ENCODE measurements around the gene HIVEP3.

The HIVEP3 gene

GRCh38 chr1:41790351-41790750 lies 128.4 kb downstream of the HIVEP3 start:
- no peaks in the 10 kb centered on the region for H3K36me3 ChIP-seq (ENCODE audit: insufficient read depth, low read length)
- no peaks in the 10 kb centered on the region for H3K4me1 ChIP-seq (ENCODE audit: insufficient read depth, low read length)
- no peak overlapping the region for H3K9ac ChIP-seq (ENCODE audit: low read depth, low read length)
- no peaks in the 10 kb centered on the region for H3K9me3 ChIP-seq (ENCODE audit: control insufficient read depth, insufficient read depth, low read length)

DNA sequence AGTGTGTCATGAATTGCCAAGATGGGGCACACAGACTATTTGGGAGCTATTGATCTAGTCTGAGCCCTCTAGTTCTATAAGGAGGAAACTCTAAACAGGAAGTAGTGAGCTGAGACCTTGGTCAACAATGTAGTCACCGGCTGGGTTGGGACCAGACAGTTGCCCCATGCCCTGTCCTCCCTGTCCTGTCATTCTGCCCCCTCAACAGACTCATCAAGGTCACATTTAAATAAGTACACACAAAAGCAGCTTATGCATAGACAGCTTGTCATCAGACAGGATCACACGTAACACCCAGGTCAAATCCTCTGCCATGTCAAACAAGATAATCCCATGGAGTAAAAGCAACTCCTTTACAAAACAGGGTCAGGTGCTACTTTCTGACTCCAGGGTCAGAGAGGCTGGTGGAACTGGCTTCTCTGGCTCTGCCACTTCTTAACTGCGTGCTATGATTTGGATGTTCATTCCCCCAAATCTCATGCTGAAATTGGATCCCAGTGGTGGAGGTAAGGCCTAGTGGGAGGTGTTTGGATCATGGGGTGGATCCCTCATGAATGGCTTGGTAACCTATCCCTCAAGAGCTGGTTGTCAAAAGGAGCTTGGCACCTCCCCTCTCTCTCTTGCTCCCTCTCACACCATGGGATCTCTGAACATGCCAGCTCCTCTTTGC lies 128.9 kb downstream of the HIVEP3 start:
- Histone ChIP-seq H3K36me3 (ENCODE audit: insufficient read depth, low read length) (no peaks in the 10 kb centered on the region), H3K9ac (ENCODE audit: low read depth, low read length) (no peak overlapping the region), H3K4me1 (ENCODE audit: insufficient read depth, low read length) (no peaks in the 10 kb centered on the region), H3K9me3 (ENCODE audit: control insufficient read depth, insufficient read depth, low read length) (no peaks in the 10 kb centered on the region; the same call in 1 of the 2 replicates)

DNA sequence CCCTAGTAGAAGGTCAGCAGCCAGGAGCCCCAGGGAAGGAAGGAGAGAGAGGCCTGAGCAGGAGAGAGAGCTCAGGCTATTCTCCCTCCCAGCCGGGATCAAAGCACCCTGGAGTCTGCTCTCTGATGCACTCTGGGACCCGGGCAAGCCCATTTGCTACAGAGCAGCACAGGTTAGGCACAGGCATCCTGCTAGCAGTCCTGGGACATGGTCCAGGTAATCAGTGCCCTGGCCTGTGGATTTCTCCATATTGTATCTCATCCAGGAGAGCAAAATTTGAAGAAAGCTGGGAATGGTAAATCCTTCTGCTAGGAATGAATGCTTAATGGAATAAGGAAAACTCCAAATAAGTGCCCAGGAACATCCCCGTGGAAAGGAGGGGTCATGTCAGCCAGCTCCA lies 130.3 kb downstream of the HIVEP3 start:
- Histone ChIP-seq H3K9me3 (ENCODE audit: control insufficient read depth, insufficient read depth, low read length) (no peaks in the 10 kb centered on the region; the same call in 1 of the 2 replicates), H3K36me3 (ENCODE audit: insufficient read depth, low read length) (no peaks in the 10 kb centered on the region), H3K9ac (ENCODE audit: low read depth, low read length) (no peak overlapping the region), H3K4me1 (ENCODE audit: insufficient read depth, low read length) (peaks cover under 1% of the 10 kb centered on the region; the same call in 1 of the 2 replicates)

- H3K9ac ChIP-seq (ENCODE audit: low read depth, low read length): no peak overlapping the region
- peaks cover 10% of the 10 kb centered on the region; the same call in 1 of the 2 replicates for H3K4me1 ChIP-seq (ENCODE audit: insufficient read depth, low read length)
- H3K9me3 ChIP-seq (ENCODE audit: control insufficient read depth, insufficient read depth, low read length): no peaks in the 10 kb centered on the region; the same call in 1 of the 2 replicates
- H3K36me3 ChIP-seq (ENCODE audit: insufficient read depth, low read length): no peaks in the 10 kb centered on the region
These were observed 134.0 kb downstream of the HIVEP3 start for GRCh38 chr1:41784531-41785274.

DNA sequence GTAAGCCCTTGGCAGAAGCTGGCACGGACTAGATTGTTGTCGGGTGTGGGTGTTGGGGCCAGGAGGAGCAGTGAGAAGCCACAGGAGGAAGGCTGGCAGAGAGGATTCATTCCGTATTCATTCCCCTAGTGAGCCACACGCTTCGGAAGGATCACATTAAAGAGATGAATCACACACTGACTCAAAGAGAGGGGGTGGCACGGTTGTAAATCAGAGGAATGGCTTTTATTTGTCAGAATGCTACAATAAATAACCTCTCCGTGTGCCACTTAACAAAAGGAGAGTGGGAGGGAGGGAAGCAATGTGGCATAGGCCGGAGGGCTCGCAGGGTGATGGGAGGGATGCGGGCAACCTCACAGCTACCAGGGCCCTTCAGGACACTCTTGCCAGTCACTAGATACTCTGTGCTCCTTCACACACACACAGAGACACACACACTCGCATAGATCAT lies 135.5 kb downstream of the HIVEP3 start:
- Histone ChIP-seq H3K4me1 (ENCODE audit: insufficient read depth, low read length) (peaks cover 10% of the 10 kb centered on the region; the same call in 1 of the 2 replicates), H3K9ac (ENCODE audit: low read depth, low read length) (no peak overlapping the region), H3K36me3 (ENCODE audit: insufficient read depth, low read length) (no peaks in the 10 kb centered on the region), H3K9me3 (ENCODE audit: control insufficient read depth, insufficient read depth, low read length) (no peaks in the 10 kb centered on the region; the same call in 1 of the 2 replicates)

GRCh38 chr1:41780916-41781315 lies 137.8 kb downstream of the HIVEP3 start:
- Histone ChIP-seq H3K9me3 (ENCODE audit: control insufficient read depth, insufficient read depth, low read length) (no peaks in the 10 kb centered on the region; the same call in 1 of the 2 replicates), H3K4me1 (ENCODE audit: insufficient read depth, low read length) (peaks cover 10% of the 10 kb centered on the region; the same call in 1 of the 2 replicates), H3K9ac (ENCODE audit: low read depth, low read length) (no peak overlapping the region), H3K36me3 (ENCODE audit: insufficient read depth, low read length) (no peaks in the 10 kb centered on the region)

- Histone ChIP-seq H3K4me1 (ENCODE audit: insufficient read depth, low read length) (peaks cover 10% of the 10 kb centered on the region; the same call in 1 of the 2 replicates), H3K36me3 (ENCODE audit: insufficient read depth, low read length) (no peaks in the 10 kb centered on the region), H3K9ac (ENCODE audit: low read depth, low read length) (no peak overlapping the region), H3K9me3 (ENCODE audit: control insufficient read depth, insufficient read depth, low read length) (no peaks in the 10 kb centered on the region; the same call in 1 of the 2 replicates)
These were observed 138.4 kb downstream of the HIVEP3 start for GRCh38 chr1:41780322-41780721.

DNA sequence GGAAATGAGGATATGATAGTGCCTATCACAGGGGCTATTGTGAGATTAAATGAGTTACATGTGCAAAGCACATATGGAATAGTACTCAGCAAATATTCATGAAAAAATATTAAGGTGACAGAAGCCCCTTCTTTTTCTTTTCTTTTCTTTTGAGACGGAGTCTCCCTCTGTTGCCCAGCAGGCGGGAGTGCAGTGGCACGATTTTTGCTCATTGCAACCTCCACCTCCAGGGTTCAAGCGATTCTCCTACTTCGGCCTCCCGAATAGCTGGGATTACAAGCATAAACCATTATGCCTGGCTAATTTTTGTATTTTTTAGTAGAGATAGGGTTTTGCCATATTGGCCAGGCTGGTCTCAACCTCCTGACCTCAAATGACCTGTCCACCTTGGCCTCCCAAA lies 139.4 kb downstream of the HIVEP3 start:
- no peaks in the 10 kb centered on the region for H3K9me3 ChIP-seq (ENCODE audit: control insufficient read depth, insufficient read depth, low read length)
- H3K9ac ChIP-seq (ENCODE audit: low read depth, low read length): no peak overlapping the region
- H3K36me3 ChIP-seq (ENCODE audit: insufficient read depth, low read length): no peaks in the 10 kb centered on the region
- peaks cover 10% of the 10 kb centered on the region; the same call in 1 of the 2 replicates for H3K4me1 ChIP-seq (ENCODE audit: insufficient read depth, low read length)

- Histone ChIP-seq H3K9ac (ENCODE audit: low read depth, low read length) (no peak overlapping the region), H3K9me3 (ENCODE audit: control insufficient read depth, insufficient read depth, low read length) (no peaks in the 10 kb centered on the region), H3K4me1 (ENCODE audit: insufficient read depth, low read length) (0 out of 2 replicates have a peak, but pooled peaks cover 4% of the 10 kb centered on the region)
These were observed 141.0 kb downstream of the HIVEP3 start for GRCh38 chr1:41777695-41778094.

GRCh38 chr1:41776891-41777441 lies 141.8 kb downstream of the HIVEP3 start:
- Histone ChIP-seq H3K9me3 (ENCODE audit: control insufficient read depth, insufficient read depth, low read length) (no peaks in the 10 kb centered on the region), H3K36me3 (ENCODE audit: insufficient read depth, low read length) (no peaks in the 10 kb centered on the region), H3K4me1 (ENCODE audit: insufficient read depth, low read length) (0 out of 2 replicates have a peak, but pooled peaks cover 4% of the 10 kb centered on the region), H3K9ac (ENCODE audit: low read depth, low read length) (no peak overlapping the region)

More at GRCh38 chr1:41777695-41778094, 141.0 kb downstream of the HIVEP3 start:
- no peaks in the 10 kb centered on the region for H3K36me3 ChIP-seq (ENCODE audit: insufficient read depth, low read length)

GRCh38 chr1:41775956-41776585 lies 142.7 kb downstream of the HIVEP3 start:
- no peak overlapping the region for H3K9ac ChIP-seq (ENCODE audit: low read depth, low read length)
- H3K9me3 ChIP-seq (ENCODE audit: control insufficient read depth, insufficient read depth, low read length): no peaks in the 10 kb centered on the region
- H3K4me1 ChIP-seq (ENCODE audit: insufficient read depth, low read length): 0 out of 2 replicates have a peak, but pooled peaks cover 4% of the 10 kb centered on the region
- no peaks in the 10 kb centered on the region for H3K36me3 ChIP-seq (ENCODE audit: insufficient read depth, low read length)

- H3K9ac ChIP-seq (ENCODE audit: low read depth, low read length): no peak overlapping the region
- no peaks in the 10 kb centered on the region for H3K36me3 ChIP-seq (ENCODE audit: insufficient read depth, low read length)
- H3K4me1 ChIP-seq (ENCODE audit: insufficient read depth, low read length): no peaks in the 10 kb centered on the region
- no peaks in the 10 kb centered on the region for H3K9me3 ChIP-seq (ENCODE audit: control insufficient read depth, insufficient read depth, low read length)
These were observed 144.2 kb downstream of the HIVEP3 start for GRCh38 chr1:41774471-41774990.

GRCh38 chr1:41773842-41774241 lies 144.9 kb downstream of the HIVEP3 start:
- Histone ChIP-seq H3K4me1 (ENCODE audit: insufficient read depth, low read length) (no peaks in the 10 kb centered on the region), H3K9ac (ENCODE audit: low read depth, low read length) (no peak overlapping the region), H3K9me3 (ENCODE audit: control insufficient read depth, insufficient read depth, low read length) (no peaks in the 10 kb centered on the region), H3K36me3 (ENCODE audit: insufficient read depth, low read length) (no peaks in the 10 kb centered on the region)

DNA sequence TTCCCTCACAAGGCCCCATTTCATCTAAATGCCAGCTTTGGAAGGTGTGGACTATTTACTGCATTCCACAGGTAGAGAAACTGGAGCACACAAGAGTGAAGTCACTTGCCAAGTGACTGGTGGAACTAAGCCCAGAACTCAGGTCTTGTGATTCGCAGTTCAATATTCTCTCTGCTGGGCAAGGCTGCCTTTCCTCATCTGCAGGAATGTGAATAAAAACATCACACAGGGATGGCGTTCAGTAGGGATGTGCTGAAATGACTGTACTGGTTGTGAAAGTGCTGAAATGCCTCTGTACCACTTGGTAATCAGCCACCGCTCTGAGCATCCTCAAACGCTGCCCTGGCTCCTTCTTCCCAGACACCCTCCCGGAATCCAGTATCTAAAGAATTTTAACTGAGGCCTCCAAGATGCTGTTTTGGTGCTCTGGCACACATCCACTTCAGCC lies 145.6 kb downstream of the HIVEP3 start:
- H3K9ac ChIP-seq (ENCODE audit: low read depth, low read length): no peak overlapping the region
- H3K9me3 ChIP-seq (ENCODE audit: control insufficient read depth, insufficient read depth, low read length): no peaks in the 10 kb centered on the region
- no peaks in the 10 kb centered on the region for H3K4me1 ChIP-seq (ENCODE audit: insufficient read depth, low read length)
- no peaks in the 10 kb centered on the region for H3K36me3 ChIP-seq (ENCODE audit: insufficient read depth, low read length)
